NB4 (cell line): ENCODE data around the gene FADD.

ENCODE experiments used
- DNase-seq: peaks from one replicate; pipeline ENCODE4 v3.0.0; 2010; ENCODE audit warnings: low read depth
- H3K4me3 ChIP-seq: one replicate; pipeline ENCODE4 v1.5.1; 2011; ENCODE audit warnings: mild to moderate bottlenecking, low read depth, low read length, moderate library complexity
- MYC ChIP-seq: IDR thresholded peaks from 2 replicates; pipeline ENCODE4 v1.6.1; 2011; ENCODE audit warnings: low read depth, low read length
- POLR2A ChIP-seq: IDR thresholded peaks from 2 replicates; pipeline ENCODE4 v1.6.1; 2011; ENCODE audit warnings: mild to moderate bottlenecking; ENCODE audit not compliant: insufficient read length; ENCODE audit errors: extremely low read depth
- TF ChIP-seq, protein P1 (sequence below): IDR thresholded peaks from one replicate; pipeline ENCODE4 v1.5.1; 2012; ENCODE audit warnings: low read depth, low read length
- TF ChIP-seq, protein P2 (sequence below): IDR thresholded peaks from 2 replicates; pipeline ENCODE4 v1.6.1; 2011; ENCODE audit warnings: low read depth, low read length

The FADD gene

DNA sequence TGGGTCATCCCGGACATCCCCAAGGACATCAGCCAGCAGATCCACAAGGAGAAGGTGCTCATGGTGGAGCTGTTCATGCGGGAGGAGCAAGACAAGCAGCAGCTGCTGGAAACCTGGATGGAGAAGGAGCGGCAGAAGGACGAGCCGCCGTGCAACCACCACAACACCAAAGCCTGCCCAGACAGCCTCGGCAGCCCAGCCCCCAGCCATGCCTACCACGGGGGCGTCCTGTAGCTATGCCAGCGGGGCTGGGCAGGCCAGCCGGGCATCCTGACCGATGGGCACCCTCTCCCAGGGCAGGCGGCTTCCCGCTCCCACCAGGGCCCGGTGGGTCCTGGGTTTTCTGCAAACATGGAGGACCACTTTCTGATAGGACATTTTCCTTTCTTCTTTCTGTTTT, 15.3 kb upstream of the FADD start:
- H3K4me3 ChIP-seq, result no peak overlapping the region
- TF ChIP-seq MYC (no peak), POLR2A (no peak)
- TF ChIP-seq, protein P1, sequence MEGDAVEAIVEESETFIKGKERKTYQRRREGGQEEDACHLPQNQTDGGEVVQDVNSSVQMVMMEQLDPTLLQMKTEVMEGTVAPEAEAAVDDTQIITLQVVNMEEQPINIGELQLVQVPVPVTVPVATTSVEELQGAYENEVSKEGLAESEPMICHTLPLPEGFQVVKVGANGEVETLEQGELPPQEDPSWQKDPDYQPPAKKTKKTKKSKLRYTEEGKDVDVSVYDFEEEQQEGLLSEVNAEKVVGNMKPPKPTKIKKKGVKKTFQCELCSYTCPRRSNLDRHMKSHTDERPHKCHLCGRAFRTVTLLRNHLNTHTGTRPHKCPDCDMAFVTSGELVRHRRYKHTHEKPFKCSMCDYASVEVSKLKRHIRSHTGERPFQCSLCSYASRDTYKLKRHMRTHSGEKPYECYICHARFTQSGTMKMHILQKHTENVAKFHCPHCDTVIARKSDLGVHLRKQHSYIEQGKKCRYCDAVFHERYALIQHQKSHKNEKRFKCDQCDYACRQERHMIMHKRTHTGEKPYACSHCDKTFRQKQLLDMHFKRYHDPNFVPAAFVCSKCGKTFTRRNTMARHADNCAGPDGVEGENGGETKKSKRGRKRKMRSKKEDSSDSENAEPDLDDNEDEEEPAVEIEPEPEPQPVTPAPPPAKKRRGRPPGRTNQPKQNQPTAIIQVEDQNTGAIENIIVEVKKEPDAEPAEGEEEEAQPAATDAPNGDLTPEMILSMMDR, result no peak
- TF ChIP-seq, protein P2, sequence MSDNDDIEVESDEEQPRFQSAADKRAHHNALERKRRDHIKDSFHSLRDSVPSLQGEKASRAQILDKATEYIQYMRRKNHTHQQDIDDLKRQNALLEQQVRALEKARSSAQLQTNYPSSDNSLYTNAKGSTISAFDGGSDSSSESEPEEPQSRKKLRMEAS, result no peak
- DNase-seq, result no peak

DNA sequence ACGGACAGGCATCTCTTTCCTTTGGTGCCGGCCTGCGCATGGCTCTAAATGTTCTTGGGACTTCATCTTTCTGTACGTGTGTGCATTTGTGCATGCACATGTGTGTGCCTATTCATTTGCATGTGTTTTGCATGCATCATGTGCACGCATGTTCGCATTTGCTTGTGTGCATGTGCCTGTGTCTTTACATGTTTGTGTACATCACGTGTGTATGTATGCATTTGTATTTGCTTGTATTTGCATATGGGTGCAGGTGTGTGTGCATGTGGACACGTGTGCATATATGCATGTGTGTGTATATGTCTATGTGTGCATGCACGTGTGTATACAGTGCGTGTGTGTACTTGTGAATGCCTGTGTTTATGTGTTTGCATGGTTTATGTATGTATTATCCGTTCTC, 13.5 kb upstream of the FADD start:
- DNase-seq, result no peak
- H3K4me3 ChIP-seq, result no peak overlapping the region
- TF ChIP-seq, protein P2, result 0 out of 2 replicates have a peak, but pooled peaks have one; percentile 7
- TF ChIP-seq MYC (no peak), POLR2A (no peak)

DNA sequence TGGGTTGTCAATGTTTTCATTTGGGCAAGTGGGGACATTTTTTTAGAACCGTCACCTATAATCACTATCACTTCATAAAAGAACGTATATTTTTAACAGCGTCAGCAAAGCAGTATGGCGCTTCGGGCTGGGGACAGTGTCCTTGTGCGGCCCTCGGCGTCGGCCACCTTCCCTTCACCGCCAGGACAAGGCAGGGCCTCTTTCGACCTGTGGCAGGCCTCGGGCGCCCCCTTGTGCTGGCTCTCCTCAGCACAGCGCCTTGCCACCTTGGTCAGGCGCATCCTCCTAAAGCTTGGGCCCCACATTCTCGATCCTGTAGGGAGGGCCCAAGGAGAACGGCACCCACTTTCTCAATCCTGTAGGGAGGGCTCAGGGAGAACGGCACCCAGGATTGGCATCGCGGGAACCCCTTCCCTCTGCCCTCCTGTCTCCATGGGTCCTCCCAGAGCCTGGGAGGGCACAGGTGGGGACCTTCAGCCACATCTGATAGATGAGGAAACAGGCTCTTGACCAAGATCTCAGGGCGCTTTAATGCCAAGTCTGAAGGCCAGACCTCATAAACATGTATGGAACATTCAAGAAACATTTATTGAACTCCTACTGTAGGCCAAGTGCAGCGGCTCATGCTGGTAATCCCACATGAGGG, 11.5 kb upstream of the FADD start:
- no peak overlapping the region for H3K4me3 ChIP-seq
- DNase-seq, result peak; percentile 75
- no peak for TF ChIP-seq POLR2A
- TF ChIP-seq, protein P1, result peak; percentile 86
- TF ChIP-seq, protein P2, result 0 out of 2 replicates have a peak, but pooled peaks have one; percentile 42

DNA sequence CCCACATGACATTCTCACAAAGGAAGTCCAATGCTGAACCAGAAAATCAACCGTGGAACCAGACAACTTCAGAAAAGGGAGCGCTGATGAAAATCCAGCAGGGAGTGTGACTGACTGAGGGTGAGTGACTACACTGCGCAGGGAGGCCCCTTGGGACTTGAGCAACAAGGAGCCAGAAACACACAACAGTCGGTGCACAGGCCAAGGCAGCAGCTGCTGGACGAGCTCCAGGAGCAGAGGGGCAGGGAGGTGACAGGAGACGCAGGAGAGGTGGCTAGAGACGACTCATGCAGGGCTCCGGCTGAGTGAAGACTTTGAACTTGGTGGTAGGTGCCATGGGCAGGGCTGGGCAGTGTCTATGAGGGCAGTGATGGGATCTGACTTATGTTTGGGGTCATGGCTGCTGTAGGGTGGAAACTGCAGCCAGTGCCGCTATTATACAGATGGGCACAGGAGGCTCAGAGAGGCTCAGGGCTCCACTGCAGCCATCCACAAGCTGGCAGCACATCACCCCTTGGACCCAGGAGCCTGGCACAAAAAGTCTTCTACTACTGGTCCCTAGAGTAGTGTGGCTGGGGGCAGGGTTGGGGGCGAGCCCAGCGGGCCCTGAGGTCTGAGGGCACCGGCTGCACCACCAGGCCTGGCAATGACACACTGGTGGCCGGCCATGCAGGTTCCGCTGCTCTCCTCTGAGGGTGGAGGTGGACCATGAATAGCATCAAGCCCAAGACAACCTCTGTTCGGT, 10.3 kb upstream of the FADD start:
- no peak overlapping the region for H3K4me3 ChIP-seq
- TF ChIP-seq POLR2A, result no peak
- TF ChIP-seq, protein P1, result no peak
- no peak for TF ChIP-seq MYC
- TF ChIP-seq, protein P2, result no peak
- peak; percentile 63 for DNase-seq

DNA sequence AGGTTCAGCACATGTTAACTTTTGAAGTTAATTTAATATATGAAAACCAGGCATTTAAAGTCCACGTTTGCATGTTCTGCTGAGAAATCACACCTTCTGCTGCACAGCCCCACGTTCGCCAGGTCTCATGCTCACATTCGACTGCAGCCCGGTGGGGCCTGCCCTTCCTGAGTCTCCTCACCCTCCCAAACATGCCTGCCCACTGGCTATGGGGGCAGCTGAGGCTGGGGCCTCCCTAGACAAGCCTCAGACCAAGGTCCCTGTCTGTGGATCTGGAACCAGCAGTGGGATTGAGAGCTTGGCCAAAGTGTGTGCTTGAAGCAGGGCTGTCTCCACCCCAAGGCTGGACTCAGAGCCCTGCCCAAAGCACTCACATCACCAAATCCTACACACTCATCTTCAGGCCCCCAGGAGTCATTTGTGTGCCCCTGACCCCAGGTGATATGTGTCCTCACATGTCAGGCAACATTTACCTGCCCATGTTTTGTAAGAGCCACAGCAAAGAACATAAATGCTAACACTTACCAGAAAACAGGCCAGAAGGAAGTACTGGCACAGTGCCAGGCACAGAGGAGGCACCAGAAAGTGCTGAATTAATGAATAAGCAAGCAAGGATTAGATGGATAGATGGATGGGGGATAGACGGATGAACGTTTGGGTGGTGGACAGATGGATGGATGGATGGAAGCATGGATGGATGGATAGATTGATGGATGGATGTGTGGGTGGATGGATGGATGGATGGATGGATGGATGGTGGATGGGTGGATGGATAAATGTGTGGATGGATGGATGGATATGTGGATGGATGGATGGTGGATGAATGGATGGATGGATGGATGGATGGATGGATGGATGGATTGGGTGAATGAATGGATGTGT, 9.4 kb upstream of the FADD start:
- H3K4me3 ChIP-seq, result no peak overlapping the region
- no peak for DNase-seq
- TF ChIP-seq, protein P1, result no peak
- TF ChIP-seq POLR2A (no peak), MYC (no peak)
- TF ChIP-seq, protein P2, result no peak
